ENCODE results near the gene IL1R1.
"Not testable (repeated sequence)": the region's sequence is repeated elsewhere in the genome, so short reads cannot be mapped to it uniquely, and the experiment has no call there.

The IL1R1 gene

DNA sequence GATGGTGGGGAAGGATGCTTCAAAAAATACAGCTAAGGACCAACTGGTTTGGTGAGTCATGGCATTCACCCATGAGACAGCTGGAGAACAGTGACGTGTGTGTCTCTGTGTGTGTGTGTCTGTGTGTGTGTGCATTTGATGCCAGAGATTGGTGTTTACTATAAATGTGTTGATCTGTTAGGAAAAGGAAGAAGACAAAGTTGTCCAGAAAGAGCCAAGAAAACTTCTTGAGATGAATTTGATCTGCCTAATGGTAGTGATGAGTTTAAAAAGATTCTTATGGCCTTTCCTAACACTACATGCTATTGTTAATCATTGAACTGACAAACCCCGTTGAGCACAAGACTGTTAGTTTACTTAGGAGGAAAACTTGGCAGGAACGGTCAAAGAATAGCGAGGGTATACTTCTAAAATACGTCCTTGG is 36.4 kb upstream of the IL1R1 start:
- DNase-seq (no peak), ATAC-seq (no peak)
- Mint-ChIP-seq H3K9me3 (no peaks in the 10 kb centered on the region), H3K27ac (no peak overlapping the region), H3K27me3 (peaks cover 16% of the 10 kb centered on the region), H3K36me3 (ENCODE audit: low read depth) (peaks cover 2% of the 10 kb centered on the region), H3K4me3 (no peak overlapping the region), H3K4me1 (peaks cover 29% of the 10 kb centered on the region)

DNA sequence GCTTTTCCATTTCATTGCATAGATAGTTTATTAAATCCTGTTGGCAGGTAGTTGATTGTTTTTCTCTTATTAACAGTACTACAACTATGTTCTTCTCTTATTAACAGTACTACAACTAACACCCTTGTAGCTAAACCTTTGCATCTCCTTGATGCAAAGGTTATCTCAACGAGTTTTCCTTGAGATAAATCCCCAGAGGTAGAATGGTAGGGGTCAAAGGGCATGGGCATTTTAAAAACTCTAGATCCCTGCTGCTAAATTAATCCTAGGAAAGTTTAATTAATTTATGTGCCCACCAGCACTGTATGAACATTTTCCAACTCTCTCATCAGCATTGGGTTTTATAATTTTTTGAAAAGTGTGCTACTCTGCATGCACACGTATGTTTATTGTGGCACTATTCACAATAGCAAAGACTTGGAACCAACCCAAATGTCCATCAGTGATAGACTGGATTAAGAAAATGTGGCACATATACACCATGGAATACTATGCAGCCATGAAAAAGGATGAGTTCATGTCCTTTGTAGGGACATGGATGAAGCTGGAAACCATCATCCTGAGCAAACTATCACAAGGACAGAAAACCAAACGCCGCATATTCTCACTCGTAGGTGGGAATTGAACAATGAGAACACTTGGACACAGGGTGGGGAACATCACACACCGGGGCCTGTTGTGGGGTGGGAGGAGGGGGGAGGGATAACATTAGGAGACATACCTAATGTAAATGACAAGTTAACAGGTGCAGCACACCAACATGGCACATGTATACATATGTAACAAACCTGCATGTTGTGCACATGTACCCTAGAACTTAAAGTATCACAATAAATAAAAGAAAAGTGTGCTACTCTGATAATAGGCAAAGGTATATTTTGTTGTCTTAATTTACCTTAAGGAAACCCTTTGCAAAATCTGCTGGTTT is 35.5 kb upstream of the IL1R1 start:
- Mint-ChIP-seq H3K27me3 (peaks cover 16% of the 10 kb centered on the region), H3K4me1 (peaks cover 32% of the 10 kb centered on the region)
- H3K36me3 Mint-ChIP-seq (ENCODE audit: low read depth); H3K4me3 Mint-ChIP-seq; DNase-seq; H3K27ac Mint-ChIP-seq; H3K9me3 Mint-ChIP-seq; ATAC-seq: not testable (repeated sequence)

DNA sequence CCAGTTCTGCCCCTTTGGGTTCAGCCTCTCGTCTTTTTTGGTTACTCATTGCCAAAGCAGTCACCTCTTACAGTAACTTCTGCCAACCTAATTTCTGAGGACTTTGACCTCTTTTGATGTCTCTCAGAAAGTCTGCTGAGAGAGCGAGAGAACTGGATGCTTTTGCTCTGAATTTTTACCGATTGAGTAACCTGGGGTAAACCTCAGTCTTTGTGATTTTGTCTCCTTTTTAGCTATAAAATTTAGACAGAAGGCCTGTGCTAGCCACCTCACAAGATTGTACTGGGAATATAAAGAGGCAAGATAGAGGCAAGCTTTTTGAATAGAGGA is 34.8 kb upstream of the IL1R1 start:
- Mint-ChIP-seq H3K9me3 (no peaks in the 10 kb centered on the region), H3K4me3 (no peak overlapping the region), H3K36me3 (ENCODE audit: low read depth) (peaks cover 4% of the 10 kb centered on the region), H3K27ac (no peak overlapping the region), H3K27me3 (peaks cover 12% of the 10 kb centered on the region), H3K4me1 (peaks cover 35% of the 10 kb centered on the region)
- DNase-seq (no peak), ATAC-seq (no peak)

DNA sequence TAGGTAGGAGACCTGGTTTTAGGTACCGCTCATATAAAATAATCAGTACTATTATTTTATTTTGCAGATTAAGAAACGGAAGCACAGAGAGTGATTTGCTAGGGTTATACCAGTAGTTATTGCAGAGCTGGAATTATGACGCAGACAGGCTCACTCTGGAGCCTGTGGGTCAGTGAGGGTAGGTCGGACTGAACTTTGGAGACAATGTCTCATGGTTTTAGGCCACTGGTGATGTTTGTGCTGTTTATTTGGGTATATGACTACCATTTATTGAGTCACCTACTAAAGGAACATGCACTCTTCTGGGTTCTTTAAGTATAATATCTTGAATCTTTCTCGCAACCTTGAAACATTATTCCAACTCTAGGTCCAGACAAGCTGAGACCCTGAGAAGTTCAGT is 33.5 kb upstream of the IL1R1 start:
- no peak for DNase-seq
- no peak for ATAC-seq
- H3K27me3 Mint-ChIP-seq, result peaks cover 9% of the 10 kb centered on the region
- H3K4me1 Mint-ChIP-seq, result peaks cover 38% of the 10 kb centered on the region
- H3K27ac Mint-ChIP-seq, result no peak overlapping the region
- no peaks in the 10 kb centered on the region for H3K9me3 Mint-ChIP-seq
- H3K4me3 Mint-ChIP-seq, result no peak overlapping the region
- H3K36me3 Mint-ChIP-seq (ENCODE audit: low read depth), result peaks cover 4% of the 10 kb centered on the region

DNA sequence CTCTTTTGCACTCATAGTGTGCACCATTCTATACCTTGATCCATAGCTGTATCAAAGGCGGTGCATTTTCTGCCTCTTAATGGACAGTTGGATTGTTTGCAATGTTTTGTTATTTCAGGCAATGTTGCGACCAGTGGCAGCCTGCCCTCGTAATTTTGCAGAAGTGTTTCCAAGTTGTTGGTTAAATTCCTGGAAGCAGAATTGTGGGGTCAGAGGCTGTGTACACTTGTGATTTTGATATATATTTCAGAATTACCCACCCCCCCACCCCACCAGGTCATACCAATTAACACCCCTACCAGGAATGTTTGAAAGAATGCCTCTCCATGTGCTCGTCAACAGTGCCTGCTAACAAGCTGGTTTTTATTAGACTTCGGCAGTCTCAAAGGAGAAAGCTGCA is 32.4 kb upstream of the IL1R1 start:
- H3K36me3 Mint-ChIP-seq (ENCODE audit: low read depth), result peaks cover 2% of the 10 kb centered on the region

DNA sequence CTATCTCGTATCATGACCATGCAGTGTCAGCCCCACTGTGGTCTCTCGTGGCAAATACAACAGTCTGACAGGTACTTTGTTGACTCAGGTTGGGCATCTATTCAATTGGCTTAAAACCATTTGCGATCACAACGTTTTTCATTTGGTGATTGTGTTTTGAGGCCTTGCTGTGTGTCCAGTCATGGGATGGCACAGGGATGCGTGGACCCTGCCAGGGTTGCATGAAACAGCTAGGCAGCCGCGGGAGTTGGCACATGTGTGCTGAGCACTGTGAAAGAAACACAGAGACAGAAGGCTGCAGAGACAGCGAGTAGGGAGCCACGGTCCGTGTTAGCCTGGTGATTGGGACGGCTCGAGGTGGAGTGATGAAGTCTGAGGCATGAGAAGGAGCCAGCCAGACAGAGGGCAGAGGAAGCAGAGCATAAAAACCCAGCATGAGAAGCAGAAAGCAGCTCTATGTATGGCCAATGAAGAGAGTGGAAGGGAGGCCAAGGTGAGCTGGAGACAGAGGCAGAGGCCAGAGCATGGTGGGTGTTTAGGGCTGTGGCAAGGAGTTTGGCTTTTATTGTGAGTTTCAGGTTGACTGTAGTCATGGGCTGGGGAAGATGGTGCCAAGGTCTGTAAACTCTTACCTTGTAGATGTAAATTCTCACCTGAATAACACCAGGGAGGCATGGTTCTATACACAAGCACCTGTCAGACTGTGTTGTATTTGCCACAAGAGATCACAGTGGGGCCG is 31.8 kb upstream of the IL1R1 start:
- Mint-ChIP-seq H3K9me3 (peaks cover 6% of the 10 kb centered on the region), H3K36me3 (ENCODE audit: low read depth) (peaks cover 2% of the 10 kb centered on the region), H3K27ac (no peak overlapping the region), H3K27me3 (peaks cover 8% of the 10 kb centered on the region), H3K4me1 (peaks cover 42% of the 10 kb centered on the region), H3K4me3 (no peak overlapping the region)
- DNase-seq (no peak), ATAC-seq (peak; percentile 65)

More for the DNA sequence above, 32.4 kb upstream of the IL1R1 start:
- ATAC-seq (no peak), DNase-seq (no peak)
- Mint-ChIP-seq H3K9me3 (no peaks in the 10 kb centered on the region), H3K4me1 (peaks cover 38% of the 10 kb centered on the region), H3K27me3 (peaks cover 6% of the 10 kb centered on the region), H3K27ac (no peak overlapping the region), H3K4me3 (no peak overlapping the region)

DNA sequence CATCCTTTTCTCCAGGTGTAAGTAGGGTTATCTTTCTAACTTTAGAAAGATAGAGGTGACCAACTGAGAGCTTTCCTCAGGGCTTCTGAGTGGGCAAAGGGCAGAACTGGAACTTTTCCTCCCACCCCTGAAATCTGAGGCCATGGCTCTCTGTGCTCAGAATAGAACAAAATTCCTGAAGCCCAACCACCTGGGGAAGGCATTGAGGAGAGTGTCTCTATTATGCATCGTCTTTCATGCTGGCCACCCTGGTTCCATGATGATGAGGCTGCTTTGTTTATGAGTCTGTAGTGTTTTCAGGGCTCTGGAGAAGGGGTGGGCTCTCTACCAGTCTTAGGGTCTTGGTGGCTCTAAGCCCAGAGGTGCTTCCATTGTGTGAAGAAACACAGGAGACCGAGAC is 30.7 kb upstream of the IL1R1 start:
- Mint-ChIP-seq H3K27ac (no peak overlapping the region), H3K4me3 (no peak overlapping the region), H3K9me3 (peaks cover 14% of the 10 kb centered on the region), H3K4me1 (peaks cover 51% of the 10 kb centered on the region), H3K27me3 (peaks cover 8% of the 10 kb centered on the region), H3K36me3 (ENCODE audit: low read depth) (peaks cover 2% of the 10 kb centered on the region)
- ATAC-seq (no peak), DNase-seq (no peak)

DNA sequence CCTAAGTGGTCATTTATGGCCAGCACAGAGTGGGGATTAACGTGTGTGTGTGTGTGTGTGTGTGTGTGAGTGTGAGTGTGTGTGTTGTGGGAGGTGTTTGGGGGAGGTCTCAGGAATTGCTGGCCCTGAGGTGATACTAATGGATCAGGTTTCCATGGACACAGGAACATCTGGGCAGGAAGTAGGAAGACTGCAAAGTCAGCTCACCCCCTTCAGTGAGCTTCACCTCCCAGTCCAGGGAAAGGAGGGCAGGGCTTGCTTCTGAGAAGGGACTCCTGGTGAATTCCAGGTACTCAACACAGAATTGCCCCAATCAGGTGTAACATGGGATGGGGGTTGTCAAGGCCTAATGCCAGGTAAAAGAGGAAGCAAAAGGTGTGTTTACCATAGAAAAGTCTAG is 30.3 kb upstream of the IL1R1 start:
- no peak overlapping the region for H3K27ac Mint-ChIP-seq
- H3K4me1 Mint-ChIP-seq, result peaks cover 56% of the 10 kb centered on the region
- no peak for DNase-seq
- H3K27me3 Mint-ChIP-seq, result peaks cover 8% of the 10 kb centered on the region
- no peak for ATAC-seq
- H3K4me3 Mint-ChIP-seq, result no peak overlapping the region
- peaks cover 2% of the 10 kb centered on the region for H3K36me3 Mint-ChIP-seq (ENCODE audit: low read depth)
- H3K9me3 Mint-ChIP-seq, result peaks cover 17% of the 10 kb centered on the region

DNA sequence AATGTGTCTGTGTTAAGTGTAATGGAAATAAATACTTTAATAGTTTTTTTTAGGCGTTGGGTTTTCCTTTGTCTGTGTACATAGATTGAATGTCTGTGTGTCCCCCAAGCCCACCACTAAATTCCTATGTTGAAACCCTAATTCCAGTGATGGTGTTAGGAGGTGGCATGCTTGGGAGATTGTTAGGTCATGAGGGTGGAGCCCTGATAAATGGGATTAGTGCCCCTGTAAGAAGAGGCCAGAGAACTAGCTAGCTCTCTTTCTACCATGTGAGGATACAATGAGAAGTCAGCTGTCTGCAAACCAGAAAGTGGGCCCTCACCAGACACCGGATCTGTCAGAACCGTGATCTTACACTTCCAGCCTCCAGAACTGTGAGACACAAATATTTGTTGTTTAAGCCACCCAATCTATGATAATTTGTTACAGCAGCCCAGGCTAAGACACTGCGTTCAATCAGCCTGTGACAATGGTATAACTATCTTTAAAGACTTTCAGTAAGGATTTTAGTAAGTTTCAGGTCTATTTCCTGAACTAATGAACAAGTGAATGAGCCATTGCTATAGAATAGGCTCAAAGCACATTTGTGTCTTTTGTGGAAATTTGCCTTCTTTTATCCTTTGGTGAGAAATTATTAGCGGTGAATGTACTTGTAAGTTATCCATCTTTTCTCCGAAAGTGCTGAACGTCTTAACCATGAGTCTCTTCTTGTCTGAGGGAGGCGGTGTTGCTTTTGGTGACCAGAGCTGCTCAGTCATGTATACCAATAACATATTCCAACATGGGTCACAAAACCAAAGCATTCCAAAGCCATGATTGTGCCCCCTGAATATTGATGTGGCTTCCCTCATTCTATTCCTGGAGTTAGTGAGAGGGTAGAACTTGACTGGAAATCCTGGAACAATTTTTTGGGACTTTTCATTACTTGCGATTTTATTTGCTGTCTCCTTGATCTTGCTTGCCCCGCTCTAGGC is 29.6 kb upstream of the IL1R1 start:
- Mint-ChIP-seq H3K27ac (no peak overlapping the region), H3K4me1 (peaks cover 59% of the 10 kb centered on the region)
- ATAC-seq, result no peak

DNA sequence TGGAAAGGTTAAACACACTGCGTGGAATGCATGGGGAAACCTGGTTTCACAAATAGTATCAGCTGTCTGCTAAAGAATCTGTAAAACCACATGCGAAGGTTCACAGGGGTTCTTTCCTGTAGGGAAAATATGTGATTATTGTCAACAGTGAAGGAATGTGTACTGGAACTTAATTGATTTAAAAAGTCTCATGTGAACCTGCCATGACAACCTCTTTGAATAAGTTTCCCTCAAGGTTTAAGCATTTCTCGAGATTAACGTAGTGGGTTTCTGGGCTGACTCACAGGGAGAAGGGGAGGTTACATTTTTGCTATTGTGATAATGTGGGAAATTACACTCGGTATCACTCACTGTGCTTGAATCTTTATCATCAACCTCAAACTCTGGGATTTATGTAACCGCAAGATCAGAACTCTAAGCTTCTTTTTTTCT is 28.2 kb upstream of the IL1R1 start:
- DNase-seq (no peak), ATAC-seq (peak; percentile 83)
- H3K36me3 Mint-ChIP-seq (ENCODE audit: low read depth), result peaks cover 2% of the 10 kb centered on the region
- H3K4me1 Mint-ChIP-seq, result peaks cover 59% of the 10 kb centered on the region
- peaks cover 17% of the 10 kb centered on the region for H3K9me3 Mint-ChIP-seq
- peak overlapping the region; percentile 53 for H3K27ac Mint-ChIP-seq
- H3K27me3 Mint-ChIP-seq, result peaks cover 7% of the 10 kb centered on the region
- H3K4me3 Mint-ChIP-seq, result no peak overlapping the region

More for the DNA sequence above, 29.6 kb upstream of the IL1R1 start:
- Mint-ChIP-seq H3K9me3 (peaks cover 17% of the 10 kb centered on the region), H3K36me3 (ENCODE audit: low read depth) (peaks cover 2% of the 10 kb centered on the region), H3K4me3 (no peak overlapping the region), H3K27me3 (peaks cover 8% of the 10 kb centered on the region)
- no peak for DNase-seq

DNA sequence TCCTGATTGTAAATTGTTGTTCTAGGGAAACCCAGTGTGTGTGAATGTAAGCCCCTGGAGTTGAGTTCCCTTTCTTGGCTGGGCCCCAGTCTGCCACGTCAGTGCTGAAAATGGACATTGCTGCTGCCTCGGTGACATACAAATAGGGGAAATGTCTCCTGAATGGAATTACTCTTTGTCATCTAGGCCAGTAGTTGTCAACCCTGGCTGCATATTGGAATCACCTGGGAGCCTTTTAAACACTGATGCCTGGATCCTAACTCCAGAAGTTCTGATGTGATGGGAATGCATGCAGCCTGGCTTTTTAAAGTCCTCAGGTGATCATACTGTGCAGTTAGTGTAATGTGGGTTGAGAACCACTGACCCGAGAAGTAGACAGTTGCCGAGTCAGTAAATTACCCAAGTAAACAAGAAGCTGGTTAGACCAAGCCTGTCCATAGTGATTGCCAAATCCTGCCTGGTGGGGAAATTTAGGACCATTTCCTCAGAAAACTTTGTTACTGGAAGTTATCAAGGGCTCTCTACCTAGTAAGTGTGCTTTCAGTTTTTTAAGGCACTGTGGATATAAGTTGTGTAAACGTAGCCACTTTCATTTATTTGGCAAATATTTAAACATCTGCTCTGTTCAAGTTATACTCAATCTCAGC is 27.6 kb upstream of the IL1R1 start:
- peak overlapping the region; percentile 53 for H3K27ac Mint-ChIP-seq
- peaks cover 17% of the 10 kb centered on the region for H3K9me3 Mint-ChIP-seq
- H3K4me1 Mint-ChIP-seq, result peaks cover 59% of the 10 kb centered on the region
- H3K36me3 Mint-ChIP-seq (ENCODE audit: low read depth), result peaks cover 2% of the 10 kb centered on the region
- peaks cover 7% of the 10 kb centered on the region for H3K27me3 Mint-ChIP-seq
- DNase-seq (no peak), ATAC-seq (no peak)
- no peak overlapping the region for H3K4me3 Mint-ChIP-seq

DNA sequence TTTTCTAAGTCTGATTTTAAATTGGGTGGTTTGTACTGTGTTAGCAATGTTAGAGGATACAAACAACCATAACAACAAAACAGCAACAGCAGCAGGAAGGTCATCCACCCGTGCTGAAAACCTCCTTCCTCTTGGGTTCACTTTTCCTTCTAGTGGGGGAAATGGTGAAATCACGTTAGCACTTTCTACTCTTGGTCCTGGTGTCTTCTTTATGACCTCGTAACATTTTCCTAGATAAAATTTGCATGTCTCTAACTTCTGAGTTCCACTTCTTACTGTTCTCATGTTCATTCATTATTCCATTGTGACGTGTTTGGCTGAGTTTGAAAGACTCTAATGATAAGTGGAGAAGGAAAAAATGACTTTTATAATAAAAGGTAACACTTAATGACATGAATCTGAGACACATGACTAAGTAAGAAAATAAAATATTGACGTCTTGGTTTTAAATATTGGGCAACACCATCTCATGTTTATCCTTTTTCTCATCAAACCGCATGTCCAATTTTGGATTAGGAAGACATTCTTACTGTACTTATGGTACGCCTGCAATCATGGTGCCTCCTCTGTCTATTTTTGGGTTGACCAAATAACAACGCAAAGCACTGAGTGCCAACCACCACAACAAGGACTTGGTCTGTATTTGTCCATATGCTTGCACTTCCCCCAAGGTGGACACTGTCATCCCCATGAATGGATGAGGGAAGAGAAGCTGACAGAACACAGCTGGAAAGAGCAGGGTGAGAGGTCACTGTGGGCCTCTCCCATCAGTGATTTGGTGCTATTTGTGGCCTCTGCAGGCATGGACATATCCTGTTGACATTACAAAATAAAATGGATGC is 25.7 kb upstream of the IL1R1 start:
- H3K9me3 Mint-ChIP-seq, result peaks cover 17% of the 10 kb centered on the region
- peaks cover 6% of the 10 kb centered on the region for H3K27me3 Mint-ChIP-seq
- H3K4me1 Mint-ChIP-seq, result peaks cover 49% of the 10 kb centered on the region
- ATAC-seq (peak; percentile 47), DNase-seq (no peak)
- peak overlapping the region; percentile 49 for H3K27ac Mint-ChIP-seq
- H3K36me3 Mint-ChIP-seq (ENCODE audit: low read depth), result peaks cover 2% of the 10 kb centered on the region
- H3K4me3 Mint-ChIP-seq, result no peak overlapping the region

DNA sequence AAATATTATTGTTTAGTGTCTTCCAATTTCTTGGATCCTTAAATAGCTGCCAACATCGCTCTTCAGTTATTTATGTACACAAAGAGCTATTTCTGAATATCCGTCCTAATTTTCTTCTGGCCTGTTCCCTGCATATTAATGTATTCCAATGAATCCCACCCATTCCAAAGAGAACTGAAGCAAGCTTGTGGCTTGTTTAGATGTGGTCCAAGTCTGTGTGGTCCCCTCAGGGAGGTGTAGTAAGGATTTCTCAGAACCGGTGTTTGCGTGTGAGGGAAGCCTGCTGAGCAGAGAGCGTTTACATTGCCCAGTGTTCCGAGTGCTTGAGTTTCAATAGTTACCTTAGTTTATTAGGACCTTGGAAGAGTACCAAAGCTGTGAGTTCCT is 25.1 kb upstream of the IL1R1 start:
- DNase-seq, result no peak
- H3K9me3 Mint-ChIP-seq, result peaks cover 17% of the 10 kb centered on the region
- ATAC-seq, result no peak
- H3K27me3 Mint-ChIP-seq, result peaks cover 6% of the 10 kb centered on the region
- peaks cover 44% of the 10 kb centered on the region for H3K4me1 Mint-ChIP-seq
- no peak overlapping the region for H3K27ac Mint-ChIP-seq
- H3K36me3 Mint-ChIP-seq (ENCODE audit: low read depth), result no peaks in the 10 kb centered on the region
- H3K4me3 Mint-ChIP-seq, result no peak overlapping the region
